Activated CD4-positive, alpha-beta T cell treated with anti-CD3 and anti-CD28 coated beads for 36 hours (primary cell): ENCODE measurements around the gene PTPRK. TPM values are rescaled to one million over a fixed set of nuclear protein-coding genes. Genes with fewer than 3 reads are reported as not detected.

Experiments
- ATAC-seq: fragments of 200-7000 bp; cut with Tn5 transposase; one replicate; pipeline ENCODE4 v1.10.0; 2021; ENCODE audit warnings: mild to moderate bottlenecking, moderate library complexity
- CTCF ChIA-PET: fragments of 350-600 bp; sonication (Branson Sonifier 250); formaldehyde crosslinking; loops from one replicate; lab custom pipeline; 2021; ENCODE audit warnings: antibody characterized with exemption; lab: Charles Lee
- POLR2A ChIA-PET: fragments of 350-600 bp; sonication (Branson Sonifier 250); formaldehyde crosslinking; loops from one replicate; lab custom pipeline; 2021; ENCODE audit warnings: antibody characterized with exemption, inconsistent platforms; lab: Charles Lee
- DNase-seq: peaks from one replicate; pipeline ENCODE4 v3.0.0-alpha.2; 2020
- H3K27ac Mint-ChIP-seq: one replicate; pipeline ENCODE4 v1.8.0; 2021; ENCODE audit warnings: mixed read lengths
- H3K27me3 Mint-ChIP-seq: one replicate; pipeline ENCODE4 v1.8.0; 2021; ENCODE audit warnings: mixed read lengths
- H3K36me3 Mint-ChIP-seq: one replicate; pipeline ENCODE4 v1.8.0; 2021; ENCODE audit warnings: low read depth, mixed read lengths
- H3K4me1 Mint-ChIP-seq: one replicate; pipeline ENCODE4 v1.8.0; 2021; ENCODE audit warnings: mixed read lengths
- H3K4me3 Mint-ChIP-seq: one replicate; pipeline ENCODE4 v1.8.0; 2021; ENCODE audit warnings: mild to moderate bottlenecking, moderate library complexity, mixed read lengths
- H3K9me3 Mint-ChIP-seq: one replicate; pipeline ENCODE4 v1.8.0; 2021; ENCODE audit warnings: low read depth, mixed read lengths
- intact Hi-C, 2 experiments: fragments of 100-400 bp; cut with DNase I in 1 of 2; cut with micrococcal nuclease in 1 of 2; formaldehyde crosslinking; loops; one replicate each; pipeline versions ENCODE4 v1.14.2 to v1.15.1; 2022 to 2024; cut with DNase I, micrococcal nuclease
- total RNA-seq, 2 experiments: library from RNA; stranded (reverse); gene quantifications; one replicate each; pipeline ENCODE4 v1.2.3, GENCODE V29; 2021

The PTPRK gene
- total RNA-seq, 2 experiments from 2014 or later, result 4.1 to 5.0 TPM

- ChIA-PET CTCF (no interaction called here), POLR2A (no interaction called here)
- Mint-ChIP-seq H3K36me3 (no peaks in the 10 kb centered on the region), H3K4me1 (no peaks in the 10 kb centered on the region), H3K27ac (no peak overlapping the region), H3K27me3 (no peaks in the 10 kb centered on the region), H3K4me3 (no peak overlapping the region), H3K9me3 (no peaks in the 10 kb centered on the region)
- DNase-seq (no peak), ATAC-seq (no peak)
- intact Hi-C loops, result no loop called here
Measured at GRCh38 chr6:128200789-128201188, 319.6 kb downstream of the PTPRK start.

DNA sequence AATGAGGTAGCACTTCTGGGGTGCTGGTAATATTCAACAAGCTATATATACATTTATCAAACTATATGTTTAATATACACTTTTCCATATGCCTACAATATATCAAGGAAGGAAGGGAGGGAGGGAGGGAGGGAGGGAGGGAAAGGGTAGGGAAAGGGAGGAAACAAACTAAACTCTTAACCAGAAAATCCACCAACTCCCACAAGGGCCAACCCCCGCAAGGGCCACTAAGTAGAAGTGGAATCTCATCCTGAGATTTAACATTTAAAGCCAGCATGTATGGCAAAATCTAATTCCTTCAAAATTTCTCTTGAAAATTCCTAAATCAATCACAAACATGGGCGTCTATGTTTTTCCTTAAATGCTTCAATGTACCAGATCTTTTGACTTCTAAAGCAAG lies 320.9 kb downstream of the PTPRK start:
- Mint-ChIP-seq H3K4me3 (no peak overlapping the region), H3K9me3 (no peaks in the 10 kb centered on the region), H3K4me1 (no peaks in the 10 kb centered on the region), H3K27me3 (no peaks in the 10 kb centered on the region), H3K36me3 (no peaks in the 10 kb centered on the region), H3K27ac (no peak overlapping the region)
- DNase-seq (no peak), ATAC-seq (no peak)
- POLR2A ChIA-PET, result no interaction called here
- intact Hi-C loops, result no loop called here
- CTCF ChIA-PET, result interaction anchor here (0.9 kb wide), 1 partner anchor 10 kb away, joined by 3 read pairs; no protein-coding TSS in a partner anchor

- H3K9me3 Mint-ChIP-seq, result no peaks in the 10 kb centered on the region
- H3K27me3 Mint-ChIP-seq, result no peaks in the 10 kb centered on the region
- ATAC-seq (no peak), DNase-seq (no peak)
- H3K4me3 Mint-ChIP-seq, result no peak overlapping the region
- no peak overlapping the region for H3K27ac Mint-ChIP-seq
- no peaks in the 10 kb centered on the region for H3K4me1 Mint-ChIP-seq
- H3K36me3 Mint-ChIP-seq, result no peaks in the 10 kb centered on the region
- POLR2A ChIA-PET, result no interaction called here
- CTCF ChIA-PET, result interaction anchor here (0.7 kb wide), 1 partner anchor 210 kb away, joined by 3 read pairs; no protein-coding TSS in a partner anchor
- intact Hi-C loops, result no loop called here
Measured at GRCh38 chr6:128192972-128193371, 327.4 kb downstream of the PTPRK start.

GRCh38 chr6:128188678-128189077 lies 331.7 kb downstream of the PTPRK start:
- POLR2A ChIA-PET, result no interaction called here
- Mint-ChIP-seq H3K27ac (no peak overlapping the region), H3K4me1 (no peaks in the 10 kb centered on the region), H3K27me3 (no peaks in the 10 kb centered on the region), H3K9me3 (no peaks in the 10 kb centered on the region), H3K36me3 (no peaks in the 10 kb centered on the region), H3K4me3 (no peak overlapping the region)
- DNase-seq (no peak), ATAC-seq (no peak)
- intact Hi-C loops, result no loop called here
- CTCF ChIA-PET, result interaction anchor here (0.6 to 1.2 kb wide), 2 partner anchors 10 to 597 kb away, joined by 3 to 4 read pairs; no protein-coding TSS in a partner anchor

GRCh38 chr6:128186729-128187128 lies 333.7 kb downstream of the PTPRK start:
- CTCF ChIA-PET, result no interaction called here
- Mint-ChIP-seq H3K4me3 (no peak overlapping the region), H3K27ac (no peak overlapping the region), H3K27me3 (no peaks in the 10 kb centered on the region), H3K36me3 (no peaks in the 10 kb centered on the region), H3K9me3 (no peaks in the 10 kb centered on the region), H3K4me1 (no peaks in the 10 kb centered on the region)
- no peak for ATAC-seq
- no peak for DNase-seq
- intact Hi-C loops, result no loop called here
- POLR2A ChIA-PET, result no interaction called here

DNA sequence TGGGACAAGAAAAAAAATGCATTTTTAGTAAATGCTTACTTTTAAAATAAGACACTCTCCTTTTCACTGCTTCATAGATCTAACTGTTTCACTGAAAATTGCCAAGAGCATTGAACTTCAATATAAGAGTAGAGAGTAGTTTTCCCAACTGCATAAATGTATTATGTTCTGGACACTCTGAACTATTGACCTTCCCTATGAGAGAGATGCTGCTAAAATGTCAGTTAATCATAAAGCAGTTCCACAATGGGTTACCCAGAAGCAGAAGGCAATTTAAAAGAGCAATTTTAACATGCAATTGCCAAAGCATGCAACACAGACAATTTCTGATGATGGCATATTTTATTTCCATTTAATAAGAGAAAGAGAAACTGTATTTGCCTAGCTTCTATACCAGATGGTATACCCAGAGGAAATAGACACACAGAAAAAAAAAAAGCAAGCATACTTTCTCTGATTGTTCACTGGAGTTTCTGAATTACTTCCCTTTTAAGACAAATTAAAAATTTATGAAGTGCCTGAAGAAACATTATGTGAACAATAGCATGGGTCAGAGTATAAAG lies 340.4 kb downstream of the PTPRK start:
- Mint-ChIP-seq H3K27me3 (no peaks in the 10 kb centered on the region), H3K36me3 (no peaks in the 10 kb centered on the region), H3K9me3 (no peaks in the 10 kb centered on the region), H3K4me3 (no peak overlapping the region), H3K27ac (no peak overlapping the region), H3K4me1 (peaks cover 3% of the 10 kb centered on the region)
- DNase-seq, result no peak
- intact Hi-C loops, result no loop called here
- CTCF ChIA-PET, result no interaction called here
- no peak for ATAC-seq
- POLR2A ChIA-PET, result no interaction called here

DNA sequence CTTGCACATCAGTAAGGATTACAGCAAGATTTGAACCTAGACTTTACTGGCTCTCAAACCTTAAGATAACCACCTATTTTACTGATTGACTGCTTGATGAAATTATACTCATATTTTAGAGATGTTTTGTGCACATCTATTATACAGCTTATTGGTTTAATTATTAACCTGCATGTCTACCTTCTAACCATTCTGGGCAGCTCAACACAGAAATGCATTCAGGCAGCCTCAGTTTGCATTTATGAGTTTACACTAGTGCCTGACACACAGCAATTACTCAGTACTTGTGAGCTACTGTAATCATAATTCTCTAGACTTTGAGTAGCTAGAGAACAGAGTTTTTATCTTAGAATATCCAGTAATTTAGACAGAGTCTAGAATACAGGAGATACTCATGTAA lies 345.7 kb downstream of the PTPRK start:
- ATAC-seq, result no peak
- Mint-ChIP-seq H3K4me1 (peaks cover under 1% of the 10 kb centered on the region), H3K4me3 (no peak overlapping the region), H3K9me3 (no peaks in the 10 kb centered on the region), H3K27me3 (no peaks in the 10 kb centered on the region), H3K36me3 (no peaks in the 10 kb centered on the region), H3K27ac (no peak overlapping the region)
- intact Hi-C loops, result no loop called here
- no peak for DNase-seq
- ChIA-PET CTCF (interaction anchor here (1.2 kb wide), 1 partner anchor 21 kb away, joined by 3 read pairs; no protein-coding TSS in a partner anchor), POLR2A (no interaction called here)

GRCh38 chr6:128172752-128173682 lies 347.4 kb downstream of the PTPRK start:
- Mint-ChIP-seq H3K27me3 (no peaks in the 10 kb centered on the region), H3K4me3 (no peak overlapping the region), H3K36me3 (no peaks in the 10 kb centered on the region), H3K4me1 (peaks cover 3% of the 10 kb centered on the region), H3K27ac (no peak overlapping the region), H3K9me3 (no peaks in the 10 kb centered on the region)
- ChIA-PET CTCF (no interaction called here), POLR2A (no interaction called here)
- ATAC-seq, result no peak
- intact Hi-C loops, result no loop called here
- no peak for DNase-seq

GRCh38 chr6:128172081-128172480 lies 348.3 kb downstream of the PTPRK start:
- intact Hi-C loops, result no loop called here
- no peaks in the 10 kb centered on the region for H3K36me3 Mint-ChIP-seq
- H3K4me1 Mint-ChIP-seq, result peaks cover 3% of the 10 kb centered on the region
- ChIA-PET CTCF (no interaction called here), POLR2A (no interaction called here)
- H3K9me3 Mint-ChIP-seq, result no peaks in the 10 kb centered on the region
- ATAC-seq (no peak), DNase-seq (no peak)
- no peaks in the 10 kb centered on the region for H3K27me3 Mint-ChIP-seq
- H3K27ac Mint-ChIP-seq, result no peak overlapping the region
- H3K4me3 Mint-ChIP-seq, result no peak overlapping the region

- no peaks in the 10 kb centered on the region for H3K36me3 Mint-ChIP-seq
- no peaks in the 10 kb centered on the region for H3K27me3 Mint-ChIP-seq
- ATAC-seq (no peak), DNase-seq (no peak)
- H3K4me1 Mint-ChIP-seq, result peaks cover 3% of the 10 kb centered on the region
- intact Hi-C loops, result no loop called here
- no peak overlapping the region for H3K27ac Mint-ChIP-seq
- no peaks in the 10 kb centered on the region for H3K9me3 Mint-ChIP-seq
- H3K4me3 Mint-ChIP-seq, result no peak overlapping the region
- CTCF ChIA-PET, result no interaction called here
- POLR2A ChIA-PET, result no interaction called here
Measured at GRCh38 chr6:128171182-128171581, 349.2 kb downstream of the PTPRK start.

- H3K27me3 Mint-ChIP-seq, result no peaks in the 10 kb centered on the region
- intact Hi-C loops, result no loop called here
- H3K9me3 Mint-ChIP-seq, result no peaks in the 10 kb centered on the region
- no peak overlapping the region for H3K27ac Mint-ChIP-seq
- H3K36me3 Mint-ChIP-seq, result no peaks in the 10 kb centered on the region
- H3K4me1 Mint-ChIP-seq, result peaks cover 3% of the 10 kb centered on the region
- no peak overlapping the region for H3K4me3 Mint-ChIP-seq
- POLR2A ChIA-PET, result no interaction called here
- DNase-seq (no peak), ATAC-seq (no peak)
- CTCF ChIA-PET, result interaction anchor here (0.7 kb wide), 2 partner anchors 50 to 78 kb away, joined by 3 read pairs; no protein-coding TSS in a partner anchor
Measured at GRCh38 chr6:128168244-128168643, 352.2 kb downstream of the PTPRK start.

GRCh38 chr6:128167552-128167951 lies 352.8 kb downstream of the PTPRK start:
- H3K9me3 Mint-ChIP-seq, result no peaks in the 10 kb centered on the region
- H3K4me1 Mint-ChIP-seq, result peaks cover 3% of the 10 kb centered on the region
- DNase-seq (no peak), ATAC-seq (no peak)
- H3K27me3 Mint-ChIP-seq, result no peaks in the 10 kb centered on the region
- intact Hi-C loops, result no loop called here
- H3K27ac Mint-ChIP-seq, result no peak overlapping the region
- ChIA-PET CTCF (interaction anchor here (0.7 kb wide), 2 partner anchors 49 to 78 kb away, joined by 3 read pairs; no protein-coding TSS in a partner anchor), POLR2A (no interaction called here)
- H3K36me3 Mint-ChIP-seq, result no peaks in the 10 kb centered on the region
- H3K4me3 Mint-ChIP-seq, result no peak overlapping the region
